Cardiac muscle cell (in vitro differentiated cells and primary cell): ENCODE data around the gene SLC6A6. TPM values are rescaled to one million over a fixed set of nuclear protein-coding genes. Genes with fewer than 3 reads are reported as not detected.

ENCODE experiments used
- DNase-seq, 2 donors: peaks; one replicate each; pipeline versions ENCODE4 v3.0.0 to v3.0.0-alpha.2; 2010 to 2017; ENCODE audit warnings: low read depth in 1 of 2, low spot score in 1 of 2
- H3K27ac ChIP-seq: fragments of 200-600 bp; sonication (generic); 2 replicates; pipeline ENCODE4 v1.5.1; 2016
- H3K27me3 ChIP-seq: fragments of 200-600 bp; sonication (generic); 2 replicates; pipeline ENCODE4 v1.6.0; 2016; ENCODE audit warnings: control low read depth
- H3K36me3 ChIP-seq: fragments of 200-600 bp; sonication (generic); 2 replicates; pipeline ENCODE4 v1.5.1; 2016; ENCODE audit warnings: control low read depth
- H3K4me1 ChIP-seq: fragments of 200-600 bp; sonication (generic); 2 replicates; pipeline ENCODE4 v1.8.1; 2017; ENCODE audit warnings: low read depth, mild to moderate bottlenecking, mixed run types
- H3K4me3 ChIP-seq: fragments of 200-600 bp; sonication (generic); 2 replicates; pipeline ENCODE4 v1.5.1; 2016; ENCODE audit warnings: mild to moderate bottlenecking
- H3K9me3 ChIP-seq: fragments of 200-600 bp; sonication (generic); 2 replicates; pipeline ENCODE4 v1.5.1; 2017; ENCODE audit warnings: low read depth, mild to moderate bottlenecking, control low read depth
- CTCF ChIP-seq: IDR thresholded peaks from 2 replicates; pipeline ENCODE4 v1.5.1; 2012; ENCODE audit warnings: low read depth, mild to moderate bottlenecking, low read length
- polyA plus RNA-seq: library from polyadenylated mRNA; unstranded; fragments of >200 nt; fragmentation: Nextera tagmentation; extraction: Ambion mirVana; gene quantifications from 2 replicates; pipeline ENCODE4 v1.2.1, GENCODE V29; 2016
- total RNA-seq: library from RNA; depleted of rRNA; stranded (reverse); fragments of >200 nt; gene quantifications from 2 replicates; pipeline ENCODE4 v1.2.3, GENCODE V29; 2016

SLC6A6 gene
- total and polyA plus RNA-seq, 2 experiments from 2014 or later: 5.4 to 19.7 TPM

DNA sequence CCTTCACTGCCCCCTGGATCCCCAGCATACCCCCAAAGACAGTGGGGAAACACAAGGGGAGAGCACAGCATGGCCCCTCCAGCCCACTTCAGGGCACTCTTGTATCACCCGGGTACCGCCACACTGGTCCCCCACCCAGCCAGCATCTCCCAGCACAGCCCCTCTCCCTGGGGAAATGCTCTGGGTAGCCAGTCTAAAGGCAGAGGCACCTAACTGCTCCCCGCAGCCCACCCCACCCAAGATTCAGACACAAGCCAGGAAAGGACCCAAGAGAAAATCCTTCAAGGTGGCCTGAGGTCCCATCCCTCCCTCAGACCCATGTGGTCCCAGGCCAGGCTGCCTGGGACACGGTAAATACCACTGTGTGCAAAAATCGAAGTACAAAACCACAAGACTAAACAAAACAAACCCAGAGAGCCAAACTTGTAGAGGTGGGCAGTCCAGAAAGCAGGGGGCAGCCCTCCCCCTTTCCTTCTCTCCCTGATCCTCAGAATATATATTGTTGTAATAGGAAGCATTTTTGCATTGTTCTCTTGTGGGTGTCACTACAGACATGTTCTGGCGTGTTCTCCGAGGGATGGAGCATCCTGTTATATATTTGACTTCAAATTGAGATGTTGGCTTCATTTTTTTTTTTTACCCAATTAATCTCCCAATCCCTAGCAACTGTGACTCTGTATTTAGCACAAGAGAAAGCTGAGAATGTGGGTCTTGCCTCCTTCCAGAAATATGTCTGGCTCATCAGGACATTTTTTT lies 86.1 kb downstream of the SLC6A6 start:
- no peaks in the 10 kb centered on the region for H3K9me3 ChIP-seq
- no peaks in the 10 kb centered on the region for H3K27me3 ChIP-seq
- H3K27ac ChIP-seq: no peak overlapping the region
- TF ChIP-seq CTCF: no peak
- H3K4me3 ChIP-seq: no peak overlapping the region
- H3K36me3 ChIP-seq: no peaks in the 10 kb centered on the region
- H3K4me1 ChIP-seq: no peaks in the 10 kb centered on the region
- DNase-seq: no peak

GRCh38 chr3:14489641-14490040 lies 87.2 kb downstream of the SLC6A6 start:
- H3K27me3 ChIP-seq: no peaks in the 10 kb centered on the region
- no peak overlapping the region for H3K4me3 ChIP-seq
- H3K4me1 ChIP-seq: no peaks in the 10 kb centered on the region
- H3K36me3 ChIP-seq: no peaks in the 10 kb centered on the region
- H3K9me3 ChIP-seq: no peaks in the 10 kb centered on the region
- no peak overlapping the region for H3K27ac ChIP-seq
- no peak for DNase-seq
- no peak for TF ChIP-seq CTCF

DNA sequence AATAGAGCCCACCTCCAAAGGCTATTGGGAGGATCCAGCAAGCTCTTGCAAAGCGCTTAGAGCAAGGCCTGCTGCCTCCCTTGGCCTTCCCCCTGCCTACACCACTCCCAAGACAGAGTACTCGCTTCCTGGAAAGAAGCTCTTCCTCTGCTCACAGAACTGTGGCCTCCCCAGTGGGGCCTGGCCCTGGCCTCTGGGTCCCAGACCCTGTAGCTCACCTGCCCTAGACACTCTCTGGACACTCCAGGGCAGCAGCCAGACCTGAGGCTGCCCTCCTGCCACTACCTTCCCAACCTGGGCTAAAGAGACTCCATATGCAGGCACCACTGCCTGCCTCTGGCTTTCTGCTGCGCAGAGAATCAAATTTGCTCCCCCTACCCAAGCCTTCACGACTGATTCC lies 87.8 kb downstream of the SLC6A6 start:
- no peaks in the 10 kb centered on the region for H3K36me3 ChIP-seq
- no peak for TF ChIP-seq CTCF

DNA sequence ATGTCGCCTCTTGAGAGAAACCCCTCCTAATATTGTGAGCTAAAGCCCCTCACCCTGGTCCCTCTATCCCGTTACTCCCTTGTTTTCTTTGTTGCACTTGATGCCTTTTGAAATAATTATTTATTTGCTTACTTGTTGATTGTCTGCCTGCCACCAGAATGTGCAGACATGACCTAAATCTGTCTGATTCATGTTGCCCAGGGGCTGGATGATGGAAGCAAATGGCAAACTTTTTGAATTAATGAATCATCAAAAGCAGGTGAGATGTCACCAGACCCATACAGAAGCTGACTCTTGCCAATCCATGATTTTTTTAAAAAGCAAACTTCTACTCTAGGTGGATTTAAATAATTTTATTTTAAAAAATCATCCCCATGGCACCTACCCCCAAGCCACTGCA lies 88.4 kb downstream of the SLC6A6 start:
- H3K27ac ChIP-seq: no peak overlapping the region
- H3K9me3 ChIP-seq: no peaks in the 10 kb centered on the region
- no peaks in the 10 kb centered on the region for H3K27me3 ChIP-seq
- DNase-seq: no peak
- H3K4me3 ChIP-seq: no peak overlapping the region
- TF ChIP-seq CTCF: no peak
- H3K4me1 ChIP-seq: no peaks in the 10 kb centered on the region
- H3K36me3 ChIP-seq: no peaks in the 10 kb centered on the region

More for the DNA sequence above, 87.8 kb downstream of the SLC6A6 start:
- Histone ChIP-seq H3K27ac (no peak overlapping the region), H3K4me3 (no peak overlapping the region), H3K4me1 (no peaks in the 10 kb centered on the region), H3K27me3 (no peaks in the 10 kb centered on the region), H3K9me3 (no peaks in the 10 kb centered on the region)
- no peak for DNase-seq

DNA sequence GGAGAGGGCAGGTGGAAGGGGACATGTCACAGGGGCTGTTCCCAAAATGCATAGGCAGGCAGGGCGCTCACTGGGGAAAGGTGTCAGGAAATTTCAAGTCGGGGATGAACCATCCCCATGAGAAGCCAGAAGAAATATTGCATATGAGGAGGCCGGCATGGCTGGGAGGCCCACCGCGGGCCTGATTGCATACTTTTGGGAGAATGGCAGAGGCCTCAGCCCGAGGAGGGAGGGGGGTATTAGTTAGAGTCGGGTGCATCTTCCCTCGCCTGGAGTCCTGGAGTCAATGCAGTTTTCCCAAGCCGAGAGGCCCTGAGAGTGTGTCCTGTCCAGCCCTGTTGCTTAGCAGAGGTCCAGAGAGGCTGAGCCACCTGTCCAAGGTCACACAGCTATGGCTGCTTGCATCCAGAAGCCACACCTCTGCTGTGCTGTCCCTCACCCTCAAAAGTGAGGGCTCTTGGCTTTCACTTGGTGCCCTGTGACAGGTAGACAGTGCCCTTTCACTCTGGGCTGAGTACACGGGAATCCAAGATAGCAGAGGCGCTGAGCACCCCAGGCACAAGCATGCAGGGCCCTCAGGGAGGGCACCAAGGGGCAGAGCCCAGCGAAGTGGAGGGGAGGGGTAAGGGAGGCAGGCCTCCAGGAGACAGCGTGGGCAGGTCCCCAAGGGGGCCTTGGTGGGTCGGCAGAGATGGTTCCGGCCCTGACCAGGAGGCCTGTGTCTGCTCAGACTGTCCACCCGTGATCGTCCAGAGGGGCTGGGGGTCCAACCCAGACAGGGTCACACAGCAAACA lies 89.2 kb downstream of the SLC6A6 start:
- Histone ChIP-seq H3K9me3 (no peaks in the 10 kb centered on the region), H3K4me1 (no peaks in the 10 kb centered on the region), H3K27ac (no peak overlapping the region), H3K4me3 (no peak overlapping the region), H3K36me3 (no peaks in the 10 kb centered on the region), H3K27me3 (no peaks in the 10 kb centered on the region)
- no peak for DNase-seq
- TF ChIP-seq CTCF: no peak
